SHP77 (cell line): ENCODE measurements around the gene NCKAP1.
"Not testable (repeated sequence)": the region's sequence is repeated elsewhere in the genome, so short reads cannot be mapped to it uniquely, and the experiment has no call there.

Source experiments
- DNase-seq, 2 experiments: peaks; one replicate each; lab custom pipeline; 2025; lab: John Stamatoyannopoulos, UW

The NCKAP1 gene

DNA sequence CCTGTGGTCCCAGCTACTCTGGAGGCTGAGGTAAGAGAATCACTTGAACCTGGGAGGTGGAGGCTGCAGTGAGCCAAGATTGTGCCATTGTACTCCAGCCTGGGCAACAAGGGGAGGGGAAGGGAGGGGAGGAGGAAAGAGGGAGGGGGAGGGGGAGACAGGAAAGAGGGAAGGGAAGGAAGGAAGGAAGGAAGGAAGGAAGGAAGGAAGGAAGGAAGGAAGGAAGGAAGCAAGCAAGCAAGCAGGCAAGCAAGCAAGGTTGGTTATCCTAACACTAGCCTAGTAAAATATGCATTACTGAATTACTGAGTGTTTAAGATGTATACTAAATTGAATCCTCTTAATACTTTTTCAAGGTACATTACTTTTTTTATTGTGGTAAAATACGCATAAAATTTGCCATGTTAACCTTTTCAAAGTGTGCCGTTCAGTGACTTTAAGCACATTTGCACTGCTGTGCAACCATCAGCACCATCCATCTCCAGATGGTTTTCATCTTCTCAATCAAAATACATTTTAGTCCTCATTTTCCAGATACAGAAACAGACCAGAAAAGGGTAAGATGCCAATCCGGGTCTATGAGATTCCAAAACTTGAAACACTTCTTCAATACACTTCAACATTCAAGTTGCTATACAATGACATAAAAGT is 28.9 kb downstream of the NCKAP1 start:
- no peak for DNase-seq

DNA sequence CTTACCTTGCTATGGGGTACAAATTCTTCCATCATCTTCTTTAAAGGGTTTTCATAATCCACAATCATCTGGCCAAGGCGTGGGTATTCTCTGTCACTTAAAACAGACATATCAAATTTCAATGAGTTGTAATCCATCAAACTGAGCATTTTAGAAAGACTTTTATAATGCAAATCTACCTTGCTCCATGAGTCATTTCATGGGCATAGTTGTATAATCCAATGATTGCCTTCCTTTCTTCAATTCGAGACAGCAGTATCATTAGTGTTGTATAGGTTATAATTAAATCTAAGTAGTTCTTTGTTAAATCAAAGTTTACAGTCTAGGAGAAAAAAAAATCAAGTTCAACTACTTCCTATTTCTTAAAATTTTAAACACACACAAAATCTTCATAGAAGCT is 36.3 kb downstream of the NCKAP1 start:
- no peak for DNase-seq

- DNase-seq: no peak
These were observed 37.4 kb downstream of the NCKAP1 start for GRCh38 chr2:183000846-183001245.

- DNase-seq: no peak
These were observed 38.8 kb downstream of the NCKAP1 start for GRCh38 chr2:182999348-183000028.

- DNase-seq: no peak
These were observed 43.9 kb downstream of the NCKAP1 start for GRCh38 chr2:182994228-182994912.

GRCh38 chr2:182982941-182983340 is 55.3 kb downstream of the NCKAP1 start:
- DNase-seq: no peak

- DNase-seq: not testable (repeated sequence)
These were observed 56.8 kb downstream of the NCKAP1 start for GRCh38 chr2:182981475-182981874.

- no peak for DNase-seq
These were observed 57.6 kb downstream of the NCKAP1 start for GRCh38 chr2:182980652-182981051.

- DNase-seq: peak; percentile 9 to 51
These were observed 58.1 kb downstream of the NCKAP1 start for GRCh38 chr2:182980115-182980514.

DNA sequence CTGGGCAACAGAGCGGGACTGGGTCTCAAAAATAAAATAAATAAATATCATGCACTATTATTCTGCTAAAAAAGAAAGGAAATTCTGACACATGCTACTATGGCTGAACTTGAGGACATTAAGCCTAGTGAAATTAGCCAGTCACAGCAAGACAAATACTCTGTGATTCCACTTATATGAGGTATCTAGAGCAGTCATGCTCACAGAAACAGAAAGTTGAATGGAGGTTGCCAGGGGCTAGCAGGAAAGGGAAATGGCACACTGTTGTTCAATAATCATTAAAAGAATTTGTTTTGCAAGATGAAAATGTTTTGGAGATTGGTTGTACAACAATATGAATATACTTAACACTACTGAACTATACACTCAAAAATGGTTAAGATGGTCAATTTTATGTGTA is 60.8 kb downstream of the NCKAP1 start:
- DNase-seq: no peak

DNA sequence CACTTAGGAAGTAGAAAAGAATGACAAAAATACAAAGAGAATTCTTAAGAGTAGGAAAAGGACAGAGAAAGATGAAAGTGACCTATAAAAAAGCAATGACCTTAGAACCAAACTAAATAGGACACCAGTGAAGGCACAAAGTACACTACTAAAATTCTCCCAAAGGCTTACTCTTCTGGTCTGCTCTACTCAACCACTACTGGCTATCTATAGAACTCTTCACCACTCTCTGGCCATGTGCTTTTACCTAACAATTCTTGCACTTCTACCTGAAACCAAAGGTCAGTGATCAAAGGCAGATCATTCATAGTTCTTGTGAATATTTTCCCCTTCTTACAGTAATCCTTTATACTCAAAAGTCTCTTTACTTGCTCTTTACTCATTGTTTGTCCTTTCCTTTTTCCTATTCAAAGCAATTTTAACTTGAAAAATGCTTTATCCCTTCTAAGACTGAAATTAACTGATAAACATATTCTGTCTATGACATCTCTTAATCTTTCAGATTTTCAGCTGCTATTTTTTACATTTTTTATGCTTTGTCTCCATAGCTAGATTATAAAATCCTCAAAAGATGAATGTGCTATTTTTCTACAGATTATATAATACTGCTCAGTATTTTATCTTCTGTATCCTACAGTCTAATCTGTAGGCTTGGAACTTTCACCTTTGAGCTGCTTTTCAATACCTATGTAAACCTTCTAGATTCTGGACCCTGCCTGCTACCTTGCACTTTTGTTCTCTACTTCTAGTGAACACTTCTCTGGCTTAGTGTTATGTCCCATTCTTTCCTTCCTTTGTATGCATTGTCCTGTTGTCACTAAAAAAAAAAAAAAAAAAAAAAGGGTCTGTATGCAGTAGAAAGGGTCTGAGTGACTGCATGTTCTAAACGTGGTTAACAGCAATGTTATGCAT is 64.6 kb downstream of the NCKAP1 start:
- no peak for DNase-seq

DNA sequence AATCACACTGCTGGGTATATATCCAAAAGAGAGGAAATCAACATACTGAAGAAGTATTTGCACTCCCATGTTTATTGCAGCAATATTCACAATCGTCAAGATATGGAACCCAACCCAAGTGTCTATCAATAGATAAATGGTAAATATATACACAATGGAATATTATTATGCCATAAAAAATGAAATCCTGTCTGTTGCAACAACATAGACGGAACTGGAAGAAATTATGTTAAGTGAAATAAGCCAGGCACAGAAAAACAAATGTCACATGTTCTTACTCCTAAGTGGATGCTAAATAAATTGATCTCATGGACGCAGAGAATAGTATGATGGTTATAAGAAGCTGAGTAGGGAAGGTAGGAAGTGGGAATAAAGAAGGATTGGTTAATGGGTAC is 65.7 kb downstream of the NCKAP1 start:
- DNase-seq: no peak

DNA sequence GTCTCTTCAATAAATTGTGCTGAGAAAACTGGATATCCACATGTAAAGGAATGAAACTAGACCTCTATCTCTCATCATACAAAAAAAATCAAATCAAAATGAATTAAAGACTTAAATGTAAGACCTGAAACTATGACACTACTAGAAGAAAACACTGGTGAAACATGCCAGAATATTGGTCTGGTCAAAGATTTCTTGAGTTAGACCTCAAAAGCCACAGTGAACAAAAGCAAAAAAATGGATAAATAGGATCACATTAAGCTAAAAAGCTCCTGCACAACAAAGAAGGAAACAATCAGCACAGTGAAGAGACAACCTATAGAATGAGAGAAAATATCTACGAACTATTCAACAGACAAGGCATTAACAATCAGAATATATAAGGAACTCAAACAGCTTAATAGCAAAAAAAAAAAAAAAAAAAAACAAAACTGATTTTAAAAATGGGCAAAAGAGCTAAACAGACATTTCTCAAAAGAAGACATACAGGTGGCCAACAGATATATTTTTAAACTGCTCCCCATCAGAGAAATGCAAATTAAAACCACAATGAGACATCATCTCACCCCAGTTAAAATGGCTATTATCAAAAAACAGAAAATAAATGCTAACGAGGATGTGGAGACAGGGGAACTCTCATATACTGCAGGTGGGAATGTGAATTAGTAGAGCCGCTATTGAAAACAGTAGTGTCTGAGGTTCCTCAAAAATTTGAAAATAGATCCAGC is 66.3 kb downstream of the NCKAP1 start:
- DNase-seq: no peak

- no peak for DNase-seq
These were observed 67.8 kb downstream of the NCKAP1 start for GRCh38 chr2:182970486-182970885.

GRCh38 chr2:182968493-182968892 is 69.8 kb downstream of the NCKAP1 start:
- no peak for DNase-seq

DNA sequence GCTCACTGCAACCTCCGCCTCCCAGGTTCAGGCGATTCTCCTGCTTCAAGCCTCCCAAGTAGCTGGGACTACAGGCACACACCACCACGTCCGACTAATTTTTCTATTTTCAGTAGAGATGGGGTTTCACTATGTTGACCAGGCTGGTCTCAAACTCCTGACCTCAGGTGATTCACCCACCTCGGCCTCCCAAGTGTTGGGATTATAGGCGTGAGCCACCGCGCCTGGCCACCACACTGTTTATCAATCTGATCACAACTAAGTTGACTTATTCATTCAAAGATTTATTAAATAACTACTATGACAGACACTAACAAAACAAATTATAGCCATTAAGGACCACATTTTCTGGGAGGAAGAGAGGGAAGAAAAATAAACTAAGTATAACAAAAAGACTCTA is 71.9 kb downstream of the NCKAP1 start:
- DNase-seq: not testable (repeated sequence)

DNA sequence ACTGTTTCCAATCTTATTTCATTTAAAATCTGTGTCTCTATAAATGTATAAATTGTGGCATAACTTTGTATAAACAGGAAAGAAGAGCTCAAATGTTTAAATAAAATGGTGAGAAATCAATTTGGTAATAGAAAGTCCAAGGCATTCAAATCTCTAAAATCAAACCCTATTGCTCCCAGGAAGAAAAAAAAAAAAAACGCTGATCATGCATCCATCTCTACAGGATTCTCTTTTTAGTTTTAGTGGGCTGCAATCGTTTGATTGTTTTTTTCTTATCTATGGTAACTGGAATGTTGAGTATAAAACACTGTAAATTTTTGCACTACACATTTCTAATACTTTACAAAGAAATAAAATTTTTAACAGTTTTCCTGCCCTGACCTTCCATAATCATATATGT is 75.6 kb downstream of the NCKAP1 start:
- DNase-seq: no peak

DNA sequence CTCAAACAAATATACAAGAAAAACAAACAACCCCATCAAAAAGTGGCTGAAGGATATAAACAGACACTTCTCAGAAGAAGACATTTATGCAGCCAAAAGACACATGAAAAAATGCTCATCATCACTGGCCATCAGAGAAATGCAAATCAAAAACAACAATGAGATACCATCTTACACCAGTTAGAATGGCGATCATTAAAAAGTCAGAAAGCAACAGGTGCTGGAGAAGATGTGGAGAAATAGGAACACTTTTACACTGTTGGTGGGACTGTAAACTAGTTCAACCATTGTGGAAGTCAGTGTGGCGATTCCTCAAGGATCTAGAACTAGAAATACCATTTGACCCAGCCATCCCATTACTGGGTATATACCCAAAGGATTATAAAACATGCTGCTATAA is 77.4 kb downstream of the NCKAP1 start:
- DNase-seq: not testable (repeated sequence)

DNA sequence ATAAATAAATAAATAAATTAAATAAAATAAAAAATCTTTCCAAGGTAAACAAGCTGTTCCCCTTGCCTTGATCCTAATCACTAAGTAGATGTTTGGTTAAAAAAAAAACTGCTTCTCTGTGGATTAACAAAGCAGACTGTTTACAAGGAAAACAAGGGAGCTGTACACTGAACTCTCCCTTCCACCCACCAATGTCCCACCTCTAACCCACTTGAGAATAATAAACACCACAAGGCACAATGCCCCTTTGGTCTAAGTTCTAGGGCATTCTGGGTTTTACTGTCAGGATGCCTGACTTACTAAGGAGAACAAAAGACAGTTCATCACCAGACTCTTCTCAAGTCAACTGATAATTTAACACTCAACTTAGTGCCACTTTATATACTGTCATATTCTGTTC is 83.5 kb downstream of the NCKAP1 start:
- DNase-seq: no peak

- DNase-seq: no peak
These were observed 85.4 kb downstream of the NCKAP1 start for GRCh38 chr2:182952741-182953450.
